Kidney epithelial cell (primary cell): ENCODE data around the gene FILIP1. TPM values are rescaled to one million over a fixed set of nuclear protein-coding genes. Genes with fewer than 3 reads are reported as not detected.

Experiments used
- DNase-seq: peaks from one replicate; pipeline ENCODE4 v3.0.0-alpha.2; 2010; ENCODE audit warnings: low read depth
- H3K27me3 ChIP-seq: 2 replicates; pipeline ENCODE4 v1.6.0; 2011; ENCODE audit warnings: low read length; ENCODE audit not compliant: control insufficient read depth, insufficient read depth
- H3K36me3 ChIP-seq: 2 replicates; pipeline ENCODE4 v1.5.1; 2011; ENCODE audit warnings: low read length; ENCODE audit not compliant: control insufficient read depth, insufficient read depth
- H3K4me3 ChIP-seq: 2 replicates; pipeline ENCODE4 v1.5.1; 2011; ENCODE audit warnings: low read depth, mild to moderate bottlenecking, control low read depth, low read length
- CTCF ChIP-seq: IDR thresholded peaks from 2 replicates; pipeline ENCODE4 v1.5.1; 2011; ENCODE audit warnings: mild to moderate bottlenecking, moderate library complexity, low read length, control low read depth, inconsistent platforms; ENCODE audit not compliant: insufficient read depth, poor library complexity, severe bottlenecking
- total RNA-seq: library from RNA; depleted of rRNA; stranded (reverse); fragments of >200 nt; gene quantifications from 2 replicates; pipeline ENCODE4 v1.2.3, GENCODE V29; 2015

Gene FILIP1
- total RNA-seq, 1 donor from 2014 or later, result 0.04 TPM

- no peaks in the 10 kb centered on the region for H3K36me3 ChIP-seq
- no peak for DNase-seq
- H3K27me3 ChIP-seq, result no peaks in the 10 kb centered on the region
- H3K4me3 ChIP-seq, result no peak overlapping the region
- no peak for TF ChIP-seq CTCF
Observed at GRCh38 chr6:75463061-75463460, 30.5 kb downstream of the FILIP1 start.

- Histone ChIP-seq H3K27me3 (no peaks in the 10 kb centered on the region), H3K4me3 (no peak overlapping the region), H3K36me3 (no peaks in the 10 kb centered on the region)
- no peak for DNase-seq
- no peak for TF ChIP-seq CTCF
Observed at GRCh38 chr6:75460681-75461080, 32.9 kb downstream of the FILIP1 start.

- DNase-seq, result no peak
- no peaks in the 10 kb centered on the region for H3K36me3 ChIP-seq
- no peak overlapping the region for H3K4me3 ChIP-seq
- no peaks in the 10 kb centered on the region for H3K27me3 ChIP-seq
- no peak for TF ChIP-seq CTCF
Observed at GRCh38 chr6:75458895-75459294, 34.7 kb downstream of the FILIP1 start.

DNA sequence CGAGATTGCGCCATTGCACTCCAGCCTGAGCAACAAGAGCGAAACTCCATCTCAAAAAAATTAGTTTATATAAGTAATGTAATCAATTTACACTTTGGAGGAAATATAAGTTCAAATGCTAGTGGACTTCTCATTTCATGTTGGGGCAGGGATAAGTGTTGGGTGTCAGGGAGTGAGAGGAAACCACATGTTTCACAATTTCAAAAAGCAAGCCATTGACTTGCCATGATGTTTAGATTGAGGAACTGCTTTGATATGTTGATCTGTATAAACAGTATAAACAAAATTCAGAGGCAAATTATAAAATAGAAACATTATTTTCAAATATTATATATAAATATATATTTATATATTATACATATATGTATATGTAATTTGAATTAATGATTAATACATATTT is 42.7 kb downstream of the FILIP1 start:
- DNase-seq, result no peak
- Histone ChIP-seq H3K36me3 (no peaks in the 10 kb centered on the region), H3K27me3 (no peaks in the 10 kb centered on the region), H3K4me3 (no peak overlapping the region)
- TF ChIP-seq CTCF, result no peak

GRCh38 chr6:75449630-75450206 is 43.9 kb downstream of the FILIP1 start:
- Histone ChIP-seq H3K27me3 (no peaks in the 10 kb centered on the region), H3K36me3 (no peaks in the 10 kb centered on the region), H3K4me3 (no peak overlapping the region)
- no peak for TF ChIP-seq CTCF
- no peak for DNase-seq

GRCh38 chr6:75446241-75446880 is 47.2 kb downstream of the FILIP1 start:
- H3K4me3 ChIP-seq, result no peak overlapping the region
- H3K27me3 ChIP-seq, result no peaks in the 10 kb centered on the region
- no peak for DNase-seq
- TF ChIP-seq CTCF, result no peak
- H3K36me3 ChIP-seq, result no peaks in the 10 kb centered on the region
